ENCODE data around the gene SIRPG.
"Not testable (repeated sequence)": the region's sequence is repeated elsewhere in the genome, so short reads cannot be mapped to it uniquely, and the experiment has no call there.

SIRPG gene

GRCh38 chr20:1671891-1672669 lies 14.5 kb upstream of the SIRPG start:
- DNase-seq, result no peak

- no peak for DNase-seq
Observed at GRCh38 chr20:1669304-1669703, 11.7 kb upstream of the SIRPG start.

GRCh38 chr20:1667502-1668085 lies 10.0 kb upstream of the SIRPG start:
- no peak for DNase-seq

- no peak for DNase-seq
Observed at GRCh38 chr20:1666802-1667201, 9.2 kb upstream of the SIRPG start.

- DNase-seq, result no peak
Observed at GRCh38 chr20:1665345-1665744, 7.8 kb upstream of the SIRPG start.

GRCh38 chr20:1664911-1665310 lies 7.3 kb upstream of the SIRPG start:
- peak; percentile 54 for DNase-seq

GRCh38 chr20:1663917-1664316 lies 6.3 kb upstream of the SIRPG start:
- DNase-seq, result no peak

GRCh38 chr20:1661542-1662299 lies 4.1 kb upstream of the SIRPG start:
- no peak for DNase-seq

GRCh38 chr20:1660246-1660645 lies 2.7 kb upstream of the SIRPG start:
- no peak for DNase-seq

GRCh38 chr20:1656844-1657243 lies 735 bp downstream of the SIRPG start:
- DNase-seq, result no peak

- no peak for DNase-seq
Observed at GRCh38 chr20:1654996-1655395, 2.6 kb downstream of the SIRPG start.

GRCh38 chr20:1652960-1653359 lies 4.6 kb downstream of the SIRPG start:
- no peak for DNase-seq

GRCh38 chr20:1652104-1652503 lies 5.5 kb downstream of the SIRPG start:
- DNase-seq, result no peak

GRCh38 chr20:1651268-1652058 lies 6.1 kb downstream of the SIRPG start:
- no peak for DNase-seq

GRCh38 chr20:1648101-1648500 lies 9.5 kb downstream of the SIRPG start:
- DNase-seq, result no peak

- DNase-seq, result peak; percentile 41
Observed at GRCh38 chr20:1646975-1647431, 10.6 kb downstream of the SIRPG start.

GRCh38 chr20:1644101-1644962 lies 13.2 kb downstream of the SIRPG start:
- no peak for DNase-seq

GRCh38 chr20:1638643-1639042 lies 18.9 kb downstream of the SIRPG start:
- not testable (repeated sequence) for DNase-seq

- DNase-seq, result no peak
Observed at GRCh38 chr20:1637755-1638154, 19.8 kb downstream of the SIRPG start.

- DNase-seq, result no peak
Observed at GRCh38 chr20:1637226-1637625, 20.4 kb downstream of the SIRPG start.

GRCh38 chr20:1636621-1637020 lies 21.0 kb downstream of the SIRPG start:
- DNase-seq, result no peak
